Stimulated activated CD8-positive, alpha-beta memory T cell treated with anti-CD3 and anti-CD28 coated beads, Interleukin-15, amount 100 ng/mL, for 1 hour (primary cell): Measurements from ENCODE around the gene ASPSCR1.

Experiments
- DNase-seq: peaks from one replicate; pipeline ENCODE4 v3.0.0-alpha.2; 2020; ENCODE audit warnings: low read depth

The ASPSCR1 gene

DNA sequence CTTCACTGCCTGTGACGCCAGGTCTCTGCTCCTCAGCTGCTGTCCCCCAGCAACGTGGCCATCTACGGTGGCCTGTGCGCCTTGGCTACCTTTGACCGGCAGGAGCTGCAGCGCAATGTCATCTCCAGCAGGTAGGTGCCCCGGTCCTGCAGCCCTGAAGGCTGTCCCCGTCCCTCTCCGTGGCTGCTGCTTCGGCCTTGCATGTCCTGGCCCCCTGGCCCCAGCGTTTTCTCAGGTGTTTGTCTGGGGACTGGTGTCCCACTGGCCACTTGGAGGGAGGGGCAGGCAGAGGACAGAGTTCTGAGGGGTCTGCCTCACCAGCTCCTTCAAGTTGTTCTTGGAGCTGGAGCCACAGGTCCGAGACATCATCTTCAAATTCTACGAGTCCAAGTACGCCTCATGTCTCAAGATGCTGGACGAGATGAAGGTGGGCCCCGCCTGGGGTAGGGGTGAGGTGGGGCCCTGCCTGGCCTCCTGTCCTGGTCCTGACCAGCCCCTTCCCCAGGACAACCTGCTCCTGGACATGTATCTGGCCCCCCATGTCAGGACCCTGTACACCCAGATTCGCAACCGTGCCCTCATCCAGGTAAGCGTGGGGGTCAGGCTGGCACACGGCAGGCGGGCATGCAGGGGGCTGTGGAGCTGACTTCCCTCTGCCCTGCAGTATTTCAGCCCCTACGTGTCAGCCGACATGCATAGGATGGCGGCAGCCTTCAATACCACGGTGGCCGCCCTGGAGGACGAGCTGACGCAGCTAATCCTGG is 78.7 kb downstream of the ASPSCR1 start:
- no peak for DNase-seq

DNA sequence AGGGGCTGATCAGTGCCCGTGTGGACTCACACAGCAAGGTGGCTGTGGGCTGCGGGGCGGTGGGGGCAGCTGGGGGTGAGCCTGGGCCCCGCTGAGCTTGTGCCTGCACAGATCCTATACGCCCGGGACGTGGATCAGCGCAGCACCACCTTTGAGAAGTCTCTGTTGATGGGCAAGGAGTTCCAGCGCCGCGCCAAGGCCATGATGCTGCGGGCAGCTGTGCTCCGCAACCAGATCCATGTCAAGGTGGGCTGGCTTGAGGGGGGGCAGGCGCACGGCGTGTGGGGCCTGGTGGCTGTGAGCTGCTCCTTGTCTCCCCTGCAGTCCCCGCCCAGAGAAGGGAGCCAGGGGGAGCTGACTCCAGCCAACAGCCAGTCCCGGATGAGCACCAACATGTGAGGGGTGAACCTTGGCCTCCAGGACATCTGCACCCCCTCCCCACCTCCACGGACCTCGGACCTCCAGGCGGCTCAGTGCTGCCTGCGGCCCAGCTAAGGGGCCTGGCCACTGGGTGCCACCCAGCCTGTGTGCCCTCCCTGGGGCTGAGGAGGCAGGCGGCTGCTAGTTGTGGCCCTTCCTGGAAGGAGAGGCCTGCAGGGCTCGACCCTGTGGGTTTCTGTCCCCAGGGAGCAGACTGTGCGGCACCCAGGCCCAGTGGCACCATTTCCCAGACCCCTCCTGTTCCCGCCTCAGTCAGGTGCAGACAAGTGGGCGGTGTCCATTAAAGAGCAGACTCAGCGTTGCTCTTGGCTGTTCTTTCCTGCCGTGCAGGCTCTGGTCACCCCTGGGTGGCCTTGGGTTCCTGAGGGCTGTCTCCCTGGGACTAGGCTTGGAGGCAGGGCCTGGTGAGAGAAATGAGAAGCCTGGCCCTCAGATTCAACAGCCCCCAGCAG is 79.5 kb downstream of the ASPSCR1 start:
- DNase-seq, result no peak

DNA sequence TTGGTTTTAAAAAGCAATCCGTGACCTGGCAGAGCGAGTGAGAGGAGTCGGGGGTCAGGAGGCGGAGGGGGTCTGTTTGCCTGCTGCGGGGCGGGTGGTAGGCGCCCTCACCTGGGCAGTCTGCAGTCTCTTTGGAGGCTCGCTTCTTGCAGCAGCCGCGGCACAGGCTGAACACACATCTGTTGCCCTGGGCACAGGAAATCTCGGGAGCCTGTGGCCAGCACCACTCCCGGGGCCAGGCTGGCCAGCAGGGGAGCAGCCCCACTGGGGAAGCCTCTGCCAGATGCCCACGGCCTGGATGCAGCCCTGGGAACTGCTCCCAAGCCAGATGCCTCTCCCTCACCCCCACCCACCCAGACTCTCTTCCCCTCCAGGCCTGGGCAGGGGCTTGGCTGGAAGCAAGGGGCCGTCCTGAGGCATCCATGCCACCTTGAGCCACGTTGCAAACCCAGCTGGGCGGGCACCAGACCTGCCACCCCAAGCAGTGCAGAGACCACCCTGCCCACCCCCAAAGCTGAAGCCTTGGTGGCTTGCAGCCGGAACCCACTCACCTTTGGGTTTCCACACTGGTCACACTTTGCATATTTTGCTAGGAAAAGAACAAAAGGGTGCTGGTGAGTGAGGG is 80.9 kb downstream of the ASPSCR1 start:
- no peak for DNase-seq

DNA sequence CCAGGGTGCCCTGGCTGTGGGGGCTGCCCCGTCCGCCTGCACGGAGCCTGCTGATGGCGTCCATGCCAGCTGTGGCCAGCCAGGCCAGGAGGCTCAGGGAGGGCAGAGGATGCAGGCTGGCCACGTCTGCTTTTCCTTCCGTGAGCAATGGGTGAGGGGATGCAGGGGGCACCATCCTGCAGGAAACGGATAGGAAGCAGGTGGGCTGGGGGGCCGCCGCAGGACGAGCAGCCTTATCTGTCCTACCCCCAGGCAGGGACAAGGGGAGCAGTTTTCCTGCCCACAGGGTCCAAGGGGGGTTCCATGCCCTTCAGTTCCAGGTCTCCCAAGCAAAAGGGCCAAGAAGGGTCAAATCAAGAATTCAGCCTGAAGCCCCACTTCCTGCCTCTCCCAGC is 81.4 kb downstream of the ASPSCR1 start:
- no peak for DNase-seq

DNA sequence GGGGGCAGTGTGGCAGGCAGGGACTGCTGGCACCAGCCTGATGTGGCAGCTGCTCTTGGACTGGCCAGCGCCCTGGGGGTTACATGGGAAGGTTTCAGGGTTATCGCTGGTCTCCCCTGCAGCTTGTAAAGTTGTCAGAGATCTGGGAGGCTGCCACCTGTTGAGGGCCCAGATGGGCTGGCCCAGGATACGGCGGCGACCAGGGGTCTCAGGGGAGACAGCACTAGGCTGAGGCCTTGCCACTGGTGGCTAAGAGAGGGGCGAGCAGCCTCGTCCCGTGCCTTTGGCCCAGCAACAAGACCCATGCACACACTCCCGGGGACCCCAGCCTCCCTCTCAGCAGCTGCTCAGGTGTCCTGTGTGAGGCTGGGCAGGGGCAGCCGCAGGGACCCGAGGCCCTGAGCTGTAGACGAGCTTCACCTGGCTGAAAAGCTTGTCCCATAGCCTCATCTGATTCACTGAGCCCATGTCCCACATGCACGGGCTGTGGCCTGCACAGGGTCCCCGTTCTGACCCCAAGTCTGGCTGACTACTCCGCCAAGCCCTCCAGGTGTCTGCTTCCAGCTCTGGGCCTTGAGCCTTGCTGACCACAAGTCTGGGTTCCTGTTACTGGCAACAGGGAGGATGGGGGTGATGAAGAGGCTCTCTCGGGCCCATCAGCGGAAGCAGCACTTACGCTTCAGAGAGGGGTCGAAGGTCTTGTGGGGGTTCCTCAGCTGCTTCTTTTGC is 82.0 kb downstream of the ASPSCR1 start:
- no peak for DNase-seq

DNA sequence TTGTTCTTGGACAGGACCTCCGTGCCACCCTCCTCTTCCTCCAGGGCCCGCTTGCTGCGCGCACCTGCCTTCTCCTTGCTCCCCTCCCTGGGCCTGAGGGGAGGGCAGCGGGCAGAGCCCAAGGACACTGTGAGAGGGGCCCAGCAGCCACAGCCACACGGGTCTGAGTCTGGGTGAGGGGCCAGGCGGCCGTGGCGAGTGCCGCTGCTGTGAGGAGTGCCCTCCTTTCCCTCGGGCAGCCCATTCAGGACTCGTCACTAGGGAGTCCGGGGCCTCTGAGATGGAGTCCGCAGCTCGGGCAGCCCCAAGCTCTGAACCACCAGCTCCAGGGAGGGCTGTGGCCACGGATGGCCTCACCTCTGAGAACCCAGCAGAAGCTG is 82.6 kb downstream of the ASPSCR1 start:
- no peak for DNase-seq

DNA sequence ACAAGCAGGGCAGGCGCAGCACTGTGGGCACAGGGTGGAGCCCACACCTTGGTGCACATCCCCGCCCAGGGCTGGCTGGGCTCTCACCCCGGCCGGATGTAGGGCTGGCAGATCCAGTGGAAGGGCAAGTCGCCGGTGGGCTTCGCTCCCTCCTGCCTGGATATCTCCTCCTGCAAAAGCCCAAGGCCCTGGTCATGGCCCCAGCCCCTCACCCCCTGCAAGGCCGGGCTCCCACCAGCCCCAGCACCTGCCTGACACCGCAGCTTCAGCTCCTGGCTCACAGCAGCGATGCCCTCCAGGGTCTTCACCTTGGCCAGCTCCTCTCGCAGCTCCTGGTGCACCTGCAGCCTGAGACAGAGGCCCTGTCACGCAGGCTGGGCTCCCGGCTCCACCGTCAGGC is 83.2 kb downstream of the ASPSCR1 start:
- DNase-seq, result no peak

DNA sequence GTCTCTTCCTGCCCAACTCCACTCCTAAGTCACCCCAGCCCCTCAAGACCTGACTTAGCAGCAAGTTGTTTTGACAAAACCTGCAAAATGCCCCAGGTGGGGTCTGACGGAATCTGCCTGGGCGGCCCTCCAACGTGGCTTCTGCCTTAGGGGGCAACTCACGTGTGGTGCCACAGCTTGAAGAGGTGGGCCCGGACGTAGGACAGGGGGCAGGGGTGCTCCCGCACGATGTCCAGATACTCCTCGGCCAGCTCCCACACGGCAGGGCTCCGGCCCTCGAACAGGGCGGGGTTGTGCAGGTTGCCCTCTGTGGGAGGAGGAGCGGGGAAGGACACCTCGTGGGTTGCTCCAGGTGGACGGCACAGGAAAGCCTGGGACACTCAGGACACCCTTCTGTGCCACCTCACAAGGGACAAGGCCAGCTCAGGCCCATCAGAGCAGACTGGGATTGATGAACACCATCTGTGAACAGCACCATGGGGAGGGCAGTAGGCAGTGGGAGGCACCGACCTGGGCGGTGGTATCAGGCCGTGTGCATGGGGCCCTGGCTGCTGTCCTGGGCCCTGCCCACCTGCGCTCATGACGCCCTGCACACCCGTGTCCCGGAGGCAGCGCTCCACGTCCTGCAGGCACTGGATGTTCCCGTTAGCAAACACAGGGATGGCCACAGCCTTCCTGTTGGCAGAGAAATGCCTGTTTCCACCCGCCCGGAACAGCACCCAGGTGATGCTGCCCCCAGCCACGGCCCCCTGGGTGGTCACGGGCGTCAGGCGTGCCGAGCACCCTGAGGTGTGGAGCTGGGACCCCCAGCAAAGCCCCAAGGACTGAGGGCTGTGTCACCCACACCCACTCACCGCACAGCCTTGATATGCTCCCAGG is 83.9 kb downstream of the ASPSCR1 start:
- DNase-seq, result no peak

DNA sequence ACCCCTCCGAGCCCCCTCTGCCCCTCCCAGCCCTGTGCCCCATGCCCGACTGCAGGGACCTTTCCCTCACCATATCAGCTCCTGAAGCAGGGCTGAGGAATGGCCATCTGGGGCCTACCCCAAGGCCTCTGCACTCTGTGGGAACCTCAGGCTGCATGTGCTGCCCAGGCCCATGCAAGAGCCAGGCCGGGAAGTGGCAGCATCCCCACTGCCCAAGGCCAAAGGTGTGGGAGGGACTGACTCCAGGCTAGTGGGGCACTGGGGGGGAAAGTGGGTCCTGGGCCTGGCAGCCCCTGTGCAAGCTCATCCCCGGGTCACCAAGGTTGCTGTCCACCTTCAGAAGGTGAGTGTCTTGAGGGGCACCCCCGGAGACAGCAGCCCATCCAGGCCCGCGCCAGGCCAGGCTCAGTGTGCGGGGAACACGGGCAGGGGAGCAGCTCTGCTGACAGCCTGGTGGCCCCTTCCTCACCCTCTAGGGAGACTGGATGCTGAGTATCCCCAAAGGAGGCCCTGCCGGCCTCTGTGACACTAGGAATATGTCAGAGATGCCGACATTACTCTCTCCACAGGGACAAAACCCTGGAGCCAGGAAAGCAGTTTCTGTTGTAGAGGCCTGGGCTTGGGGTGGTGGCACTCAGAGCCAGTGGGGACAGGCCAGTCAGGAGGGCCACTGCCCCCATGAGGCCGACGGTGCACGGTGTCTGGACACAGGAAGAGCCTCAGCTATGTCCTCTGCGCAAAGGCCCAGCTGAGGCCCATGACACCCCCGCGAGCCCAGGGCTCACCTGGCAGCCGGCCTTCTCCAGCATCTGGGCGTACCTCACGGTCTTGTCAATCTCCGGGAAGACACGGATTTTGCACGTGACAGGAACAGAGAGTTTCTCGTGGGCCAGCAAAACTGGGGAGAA is 84.9 kb downstream of the ASPSCR1 start:
- no peak for DNase-seq

DNA sequence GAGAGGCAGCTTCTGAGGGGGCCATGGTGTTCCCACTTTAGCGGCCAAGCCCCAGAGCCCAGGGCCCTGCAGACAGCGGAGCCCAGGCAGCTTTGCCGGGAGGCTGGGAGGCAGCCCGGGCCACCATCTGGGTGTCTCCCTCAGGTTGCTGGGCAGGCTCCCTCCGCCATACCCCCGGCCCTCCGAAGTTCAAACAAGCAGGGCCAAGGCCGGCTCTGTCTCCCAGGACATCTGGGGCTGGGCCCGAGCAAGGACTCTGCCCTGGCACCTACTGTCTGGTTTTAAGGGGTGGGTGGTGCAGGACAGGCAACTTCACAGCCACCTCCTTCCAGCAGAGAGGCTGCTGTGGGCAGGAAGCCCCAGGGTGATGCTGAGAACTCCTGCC is 85.5 kb downstream of the ASPSCR1 start:
- no peak for DNase-seq

DNA sequence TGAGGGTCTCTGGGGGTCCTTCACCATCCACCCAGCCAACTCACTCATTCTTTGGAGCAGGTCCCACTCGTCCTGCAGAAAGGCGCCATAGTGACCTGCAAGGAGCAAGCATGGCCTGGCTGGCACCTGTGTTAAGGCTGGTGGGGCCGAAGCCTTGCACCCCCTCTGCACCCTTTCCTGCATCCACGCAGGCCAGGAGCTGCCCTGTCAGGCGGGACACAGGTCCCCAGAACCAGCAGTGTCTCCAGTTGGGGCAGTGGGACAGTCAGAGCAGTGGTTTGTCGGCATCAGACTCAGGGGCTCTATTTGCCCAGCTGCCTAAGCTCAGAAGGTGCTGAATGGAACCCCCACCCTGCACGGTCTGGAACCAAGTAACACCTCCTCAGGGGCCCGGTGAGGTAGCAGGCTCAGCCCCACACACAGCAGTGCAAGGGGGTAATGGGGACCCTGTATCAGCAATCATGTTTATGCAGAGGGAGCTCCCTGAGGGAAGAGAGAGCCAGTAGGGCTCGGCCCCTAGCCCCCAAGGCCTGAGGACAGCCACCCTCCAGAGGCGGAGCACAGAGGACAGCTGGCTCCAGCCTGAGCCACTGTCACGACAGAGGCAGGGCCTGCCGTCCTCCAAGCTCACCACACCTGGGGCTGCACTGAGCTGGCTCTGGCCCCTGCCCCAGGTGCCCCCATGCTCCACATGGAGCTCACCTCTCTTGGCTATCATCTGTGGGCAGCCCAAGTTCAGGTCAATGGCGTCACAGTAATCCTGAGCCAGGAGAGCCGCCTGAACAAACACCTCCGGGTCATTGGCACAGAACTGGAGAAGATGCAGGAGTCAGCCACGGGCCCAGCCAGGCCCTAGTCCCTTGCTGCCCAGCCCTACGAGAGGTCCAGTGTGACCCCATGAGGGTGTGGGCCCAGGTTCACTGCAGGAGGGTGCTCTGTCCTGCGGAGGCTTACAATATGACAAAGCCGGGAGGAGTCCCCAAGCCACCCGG is 86.3 kb downstream of the ASPSCR1 start:
- DNase-seq, result no peak

DNA sequence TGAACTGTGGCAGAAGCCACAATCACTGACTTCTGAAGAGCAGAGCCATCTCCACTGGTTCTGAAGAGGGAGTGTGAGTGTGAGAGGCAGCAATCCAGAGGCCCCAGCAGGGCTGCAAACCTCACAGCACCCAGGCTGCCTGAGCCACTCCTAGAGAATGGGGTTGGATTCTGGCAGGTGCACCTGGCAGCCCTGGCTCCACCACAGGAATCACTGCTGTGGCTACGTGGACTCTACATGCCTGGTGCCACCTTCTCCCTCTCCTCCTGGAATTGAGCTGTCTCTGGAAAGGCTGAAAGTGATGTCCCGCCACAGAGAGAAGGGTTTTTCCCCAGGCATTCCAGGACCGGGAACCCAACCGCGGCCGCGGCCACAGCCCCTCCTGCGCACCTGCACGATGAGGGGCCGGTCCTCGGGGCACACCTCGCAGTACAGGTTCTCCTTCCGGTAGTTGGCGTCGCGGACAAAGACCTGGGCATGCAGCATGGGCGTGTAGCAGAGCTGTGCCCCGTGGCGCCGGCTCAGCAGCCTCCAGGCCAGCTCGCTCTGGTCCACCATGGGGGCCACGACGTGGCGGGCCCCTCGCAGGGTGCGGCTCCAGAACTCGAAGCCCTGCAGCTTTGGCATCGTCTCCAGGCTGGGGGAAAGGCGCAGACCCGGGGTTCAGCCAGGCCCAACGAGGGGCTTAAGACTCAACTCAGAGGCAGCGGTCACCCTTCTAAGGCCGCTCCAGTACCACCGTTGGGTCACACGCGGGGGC is 87.2 kb downstream of the ASPSCR1 start:
- no peak for DNase-seq

DNA sequence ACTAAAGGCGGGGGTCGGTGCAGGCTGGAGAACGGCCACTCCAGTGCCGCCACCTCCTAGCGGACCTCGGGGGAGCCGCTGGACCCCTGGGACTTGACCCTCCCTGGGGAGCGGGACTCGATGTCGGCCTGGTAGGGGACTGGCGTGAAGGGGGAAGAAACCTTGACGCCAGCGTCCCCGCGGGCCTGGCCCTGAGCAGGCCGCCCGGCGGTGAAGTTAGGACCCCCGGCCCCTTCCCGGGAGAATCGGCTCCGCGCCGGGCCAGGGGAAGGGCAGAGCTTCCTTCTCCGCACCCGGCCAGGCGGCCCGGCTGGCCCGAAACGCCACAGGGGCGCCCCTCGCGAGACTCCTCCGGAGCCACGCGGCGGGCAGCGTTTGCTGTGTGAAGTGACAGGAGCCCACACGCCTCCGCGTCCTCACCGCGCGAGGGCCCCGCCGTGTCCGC is 87.8 kb downstream of the ASPSCR1 start:
- no peak for DNase-seq

DNA sequence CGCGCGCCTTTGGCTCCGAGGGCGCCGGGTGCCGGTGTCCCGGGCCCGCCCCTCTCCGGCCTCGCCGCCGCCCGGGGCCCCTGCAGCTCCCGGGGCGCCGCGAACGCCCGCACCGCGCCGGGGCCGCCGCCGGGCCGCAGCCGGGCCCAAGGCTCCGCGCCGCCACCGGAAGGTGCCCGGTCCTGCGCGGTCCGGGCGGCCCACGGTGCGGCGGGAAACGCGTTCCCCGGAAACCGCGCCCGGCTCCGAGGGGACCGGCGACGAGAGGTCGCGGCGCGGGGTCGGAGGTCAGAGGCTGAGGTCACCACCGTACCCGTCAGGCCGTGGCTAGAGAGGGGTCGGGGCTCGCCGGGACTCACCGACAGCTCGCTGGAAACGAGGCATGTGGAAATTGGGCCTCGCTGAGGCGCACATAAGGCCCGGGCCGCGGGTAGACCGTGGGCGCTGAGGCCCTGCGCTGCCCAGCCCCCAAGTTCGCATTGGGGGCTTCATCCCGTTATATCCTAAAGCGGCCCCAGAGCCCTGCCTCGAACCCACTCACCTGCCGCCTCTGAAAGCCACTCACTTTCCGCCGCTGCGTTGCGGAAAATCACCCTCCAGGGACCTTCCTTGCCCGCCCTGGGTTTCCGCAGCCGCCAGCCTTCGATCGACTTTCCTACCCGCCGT is 88.3 kb downstream of the ASPSCR1 start, which contains the start of gene DUS1L:
Gene DUS1L, minus strand, starts transcription at position 167 of the 666 bp plus-strand sequence. CDS start 745 bp downstream, outside the sequence.
- DNase-seq, result peak; percentile 31
